ENCODE results near the gene TUBAL3.
A peak's percentile ranks its signal among the peaks of the same experiment; 100 is the strongest.
"Not testable (repeated sequence)": the region's sequence is repeated elsewhere in the genome, so short reads cannot be mapped to it uniquely, and the experiment has no call there.

Gene TUBAL3

DNA sequence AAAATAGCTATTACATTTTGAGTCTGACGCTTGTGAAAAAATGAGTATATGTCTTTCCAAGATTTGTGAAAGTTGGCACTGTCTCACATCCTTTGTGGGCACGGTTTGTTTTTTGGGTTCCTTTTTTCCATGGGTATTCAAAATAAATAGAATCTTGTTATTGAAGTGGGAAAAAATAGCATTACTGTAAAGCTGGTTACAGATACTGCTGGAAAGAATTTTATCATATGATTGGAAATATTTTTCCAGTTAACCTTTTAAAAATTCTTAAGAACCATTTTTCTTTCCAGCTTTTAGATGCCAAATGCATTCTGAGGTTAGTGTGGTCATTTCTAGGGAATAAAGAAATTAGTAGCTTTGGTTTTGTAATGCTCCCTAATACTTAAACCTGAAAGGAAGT, 19.1 kb upstream of the TUBAL3 start:
- no peak for DNase-seq (ENCODE audit: low spot score)

DNA sequence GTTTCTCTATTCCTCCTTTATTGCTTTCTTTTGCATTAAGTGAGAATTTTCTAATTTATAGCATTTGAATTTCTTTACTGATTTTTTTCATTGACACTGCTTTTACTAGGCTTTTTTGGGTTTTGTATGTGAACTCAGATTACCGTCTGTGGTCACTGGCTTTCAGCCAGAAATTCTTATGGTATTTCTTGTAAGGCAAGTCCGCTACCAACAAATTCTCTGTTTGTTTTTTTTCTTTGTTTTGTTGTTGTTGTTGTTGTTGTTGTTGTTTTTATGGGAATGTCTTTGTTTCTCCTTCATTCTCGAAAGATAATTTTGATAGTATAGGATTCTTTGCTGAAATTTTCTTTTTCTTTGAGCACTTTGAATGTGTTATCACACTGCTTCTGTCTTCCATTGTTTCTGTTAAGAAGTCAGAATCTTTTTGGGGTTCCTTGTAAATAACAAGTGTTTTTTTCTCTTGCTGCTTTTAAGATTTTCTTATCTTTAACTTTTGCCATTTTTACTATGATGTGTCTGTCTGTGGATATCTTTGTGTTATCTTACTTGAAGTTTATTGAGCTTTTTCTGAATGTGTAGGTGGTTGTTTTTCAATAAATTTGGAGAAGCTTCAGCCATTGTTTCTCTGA, 15.0 kb upstream of the TUBAL3 start:
- DNase-seq (ENCODE audit: low spot score): no peak

DNA sequence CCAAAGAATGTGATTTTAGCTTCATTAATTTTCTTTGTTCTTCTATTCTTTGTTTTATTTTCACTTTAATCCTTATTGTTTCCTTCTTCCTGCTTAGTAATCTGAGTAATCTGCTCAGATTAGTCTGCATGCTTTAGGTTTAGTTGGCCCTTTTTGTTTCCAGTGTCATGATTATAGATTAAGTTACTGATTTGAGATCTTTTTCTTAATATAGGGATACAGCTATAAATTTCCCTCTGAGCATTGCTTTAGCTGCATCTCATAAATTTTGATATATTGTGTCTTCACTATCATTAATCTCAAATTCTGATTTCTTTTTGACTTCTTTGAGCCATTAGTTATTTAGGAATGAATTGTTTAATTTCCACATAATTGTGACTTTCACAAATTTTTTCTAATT, 14.0 kb upstream of the TUBAL3 start:
- DNase-seq (ENCODE audit: low spot score): no peak

DNA sequence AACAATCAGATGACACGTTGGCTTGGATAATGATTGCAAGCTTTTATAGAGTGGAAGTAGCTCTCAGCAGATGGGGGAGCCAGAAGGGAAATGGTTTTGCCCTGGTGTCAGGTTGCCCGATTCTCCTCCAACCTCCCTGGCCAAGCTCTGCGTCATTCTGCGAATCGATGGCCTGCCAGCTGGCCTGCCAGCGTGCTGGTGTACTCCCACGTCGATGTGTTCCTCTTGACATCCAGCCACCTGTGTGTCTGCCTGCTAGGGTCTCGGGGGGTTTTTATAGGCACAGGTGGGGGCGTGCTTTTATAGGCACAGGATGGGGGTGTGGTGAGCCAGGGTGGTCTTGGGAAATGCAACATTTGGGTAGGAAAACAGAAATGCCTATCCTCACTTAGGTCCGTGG, 12.4 kb upstream of the TUBAL3 start:
- no peak for DNase-seq (ENCODE audit: low spot score)

DNA sequence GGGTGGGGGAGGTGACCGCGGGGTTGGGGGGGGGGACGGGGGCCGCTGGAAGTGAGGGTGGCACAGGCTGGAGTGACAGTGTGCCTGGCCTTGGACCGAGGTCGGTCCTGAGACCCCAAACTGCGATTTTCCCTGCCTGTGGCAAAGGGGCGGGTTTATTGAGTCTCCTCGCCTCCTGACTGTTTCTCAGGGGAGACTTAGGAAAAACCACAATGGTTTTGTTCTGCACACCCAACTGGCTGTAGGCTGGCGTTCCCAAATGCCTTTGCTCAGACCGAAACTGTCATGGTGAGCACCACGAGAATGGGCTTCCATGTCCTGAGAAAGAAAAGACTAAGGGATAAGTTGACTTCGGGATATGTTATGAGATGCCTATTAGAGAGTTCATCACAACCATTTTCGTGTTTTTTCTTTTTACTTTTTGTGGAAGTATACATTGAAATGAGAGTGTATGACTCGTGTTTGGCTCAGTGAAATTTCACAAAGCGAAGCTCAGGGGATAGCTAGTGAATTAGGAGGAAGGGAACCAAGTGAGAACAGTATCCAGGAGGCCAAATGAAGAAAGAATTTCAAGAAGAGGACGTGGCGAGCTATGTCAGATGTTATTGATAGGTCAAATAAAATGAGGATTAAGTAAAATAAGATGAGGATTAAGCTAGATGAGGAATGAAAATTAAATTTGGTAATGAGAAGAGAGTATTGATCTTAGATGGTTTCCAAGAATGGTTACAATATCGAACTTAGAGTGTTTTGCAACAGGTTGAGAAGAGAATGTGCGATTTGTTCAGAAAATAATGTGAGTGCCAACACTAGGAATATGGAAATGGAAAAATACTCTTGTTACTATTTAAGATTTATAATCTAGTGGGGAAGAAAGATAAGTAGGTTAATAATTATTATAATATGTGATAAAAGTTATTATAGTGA, 8.6 kb upstream of the TUBAL3 start:
- DNase-seq (ENCODE audit: low spot score): peak; percentile 21

DNA sequence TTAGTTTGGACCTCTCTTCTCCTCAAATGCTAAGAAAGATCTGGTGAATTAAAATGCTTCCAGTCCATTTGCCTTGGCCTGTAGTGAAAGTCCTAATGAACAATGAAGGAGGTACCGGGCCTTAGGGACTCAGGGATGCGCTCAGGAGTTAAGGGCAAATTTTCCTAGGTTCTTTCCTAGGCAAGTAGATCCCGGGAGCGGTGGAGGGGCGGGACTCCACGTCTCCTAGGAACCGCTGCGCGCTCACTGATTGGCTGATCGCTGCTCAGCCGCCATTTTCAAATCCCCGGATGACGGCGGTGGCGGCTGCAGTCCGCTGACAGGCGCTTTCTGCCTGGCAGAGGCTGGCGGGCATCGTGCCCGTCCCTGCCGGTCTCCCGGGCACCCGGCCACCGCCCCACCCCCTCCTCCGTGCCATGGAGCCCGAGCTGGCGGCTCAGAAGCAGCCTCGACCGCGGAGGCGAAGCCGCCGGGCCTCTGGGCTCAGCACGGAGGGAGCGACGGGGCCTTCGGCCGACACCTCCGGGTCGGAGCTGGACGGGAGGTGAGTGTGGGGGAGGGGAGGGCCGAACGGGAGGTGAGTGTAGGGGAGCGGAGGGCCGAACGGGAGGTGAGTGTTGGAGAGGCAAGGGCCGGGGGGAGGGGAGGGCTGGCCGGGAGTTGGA, 7.8 kb upstream of the TUBAL3 start, which contains the start of gene NET1:
NET1 (plus strand) TSS at position 281 of the 665 bp plus-strand sequence; CDS start at position 417, 136 bp downstream.
- DNase-seq (ENCODE audit: low spot score): peak; percentile 88

DNA sequence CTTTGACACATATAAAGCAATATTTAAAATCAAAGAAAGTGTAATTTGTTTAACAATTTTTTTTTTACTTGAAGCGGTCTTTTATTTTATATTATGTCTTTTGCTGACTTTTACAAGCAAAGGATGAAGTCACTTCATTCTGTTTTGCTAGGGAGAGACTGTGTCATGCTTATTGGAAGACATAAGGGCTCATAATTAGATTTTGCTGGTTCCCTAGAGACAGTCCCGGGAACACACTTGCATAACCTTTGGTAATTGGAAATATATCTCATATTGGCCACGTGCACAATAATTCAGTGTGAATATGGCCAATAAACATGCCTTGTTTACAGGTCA, 7.3 kb upstream of the TUBAL3 start:
- no peak for DNase-seq (ENCODE audit: low spot score)

DNA sequence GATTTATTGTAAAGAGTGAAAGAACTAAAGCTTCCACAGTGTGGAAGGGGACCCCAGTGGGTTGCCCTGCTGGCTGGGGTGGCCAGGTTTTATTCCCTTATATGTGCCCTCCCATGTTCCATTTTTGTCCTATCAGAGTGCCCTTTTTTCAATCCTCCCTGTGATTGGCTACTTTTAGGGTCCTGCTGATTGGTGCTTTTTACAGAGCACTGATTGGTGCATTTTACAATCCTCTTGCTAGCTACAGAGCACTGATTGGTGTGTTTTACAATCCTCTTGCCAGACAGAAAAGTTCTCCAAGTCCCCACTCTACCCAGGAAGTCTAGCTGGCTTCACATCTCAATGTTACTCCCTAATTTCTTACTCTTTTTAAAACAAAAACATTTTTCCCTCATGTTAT, 6.2 kb upstream of the TUBAL3 start:
- not testable (repeated sequence) for DNase-seq (ENCODE audit: low spot score)

DNA sequence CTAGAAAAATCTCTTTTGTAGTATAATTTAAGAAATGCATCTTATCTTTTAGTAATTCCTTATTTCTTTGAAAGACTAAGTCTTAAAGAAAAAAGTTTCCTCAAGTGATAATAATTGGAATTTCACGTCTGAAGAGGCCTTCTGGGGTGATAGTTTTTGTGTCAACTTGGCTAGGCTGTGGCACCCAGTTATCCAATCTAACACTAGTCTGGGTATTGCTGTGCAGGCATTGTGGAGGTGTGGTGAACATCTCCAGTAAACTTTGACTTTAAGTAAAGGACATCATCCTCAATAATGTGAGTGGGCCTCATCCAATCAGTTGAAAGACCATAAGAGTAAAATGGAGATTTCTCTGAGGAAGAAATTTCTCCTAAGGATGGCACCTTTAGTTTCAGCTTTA, 2.3 kb upstream of the TUBAL3 start:
- DNase-seq (ENCODE audit: low spot score): no peak

DNA sequence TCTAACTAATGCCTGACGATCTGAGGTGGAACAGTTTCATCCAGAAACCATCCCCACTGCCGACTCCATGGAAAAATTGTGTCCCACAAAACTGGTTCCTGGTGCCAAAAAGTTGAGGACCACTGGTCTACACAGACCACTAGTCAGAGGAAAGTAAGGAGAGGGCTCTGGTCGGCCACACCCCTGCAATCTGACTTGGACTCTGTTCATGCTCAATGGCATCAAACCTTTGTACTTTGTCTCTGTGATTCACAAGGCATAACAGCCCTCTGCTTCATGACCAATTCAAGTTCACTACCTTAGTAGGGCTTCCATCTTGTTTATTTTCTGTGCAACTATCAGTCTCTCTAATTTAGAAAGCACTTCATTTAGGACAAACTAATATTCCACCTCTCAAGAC, 1.8 kb downstream of the TUBAL3 start:
- no peak for DNase-seq (ENCODE audit: low spot score)

DNA sequence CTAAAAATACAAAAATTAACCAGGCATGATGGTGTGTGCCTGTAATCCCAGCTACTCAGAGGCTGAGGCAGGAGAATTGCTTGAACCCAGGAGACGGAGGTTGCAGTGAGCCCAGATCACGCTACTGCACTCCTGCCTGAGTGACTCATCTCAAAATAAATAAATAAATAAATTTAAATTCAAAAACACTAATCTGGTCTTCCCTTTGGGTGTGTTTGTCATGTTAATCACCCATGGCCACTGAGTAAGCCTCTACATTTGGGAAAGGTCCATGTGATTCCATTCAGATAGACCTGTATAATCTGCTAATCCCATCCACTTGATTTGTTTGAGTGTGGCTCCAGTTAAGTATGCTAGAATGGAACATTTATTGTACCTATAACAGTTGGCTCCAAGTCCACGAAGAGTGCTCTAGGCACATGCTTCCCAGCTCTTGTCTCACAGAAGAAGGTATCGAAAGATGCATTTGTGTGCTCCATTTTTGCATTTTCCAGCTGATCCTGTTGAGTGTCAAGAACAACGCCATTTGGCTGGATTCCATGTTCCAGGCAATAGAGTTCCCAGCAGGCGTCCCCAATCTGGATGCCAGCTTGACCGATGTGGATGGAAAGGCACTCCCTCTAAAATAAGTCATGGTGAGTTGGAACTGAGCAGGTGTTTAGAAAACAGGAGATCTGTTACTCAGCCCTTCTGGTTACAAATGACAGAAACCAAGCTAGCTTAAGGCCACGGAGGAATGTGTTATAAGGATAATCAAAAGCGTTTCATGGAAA, 4.0 kb downstream of the TUBAL3 start:
- DNase-seq (ENCODE audit: low spot score): no peak

DNA sequence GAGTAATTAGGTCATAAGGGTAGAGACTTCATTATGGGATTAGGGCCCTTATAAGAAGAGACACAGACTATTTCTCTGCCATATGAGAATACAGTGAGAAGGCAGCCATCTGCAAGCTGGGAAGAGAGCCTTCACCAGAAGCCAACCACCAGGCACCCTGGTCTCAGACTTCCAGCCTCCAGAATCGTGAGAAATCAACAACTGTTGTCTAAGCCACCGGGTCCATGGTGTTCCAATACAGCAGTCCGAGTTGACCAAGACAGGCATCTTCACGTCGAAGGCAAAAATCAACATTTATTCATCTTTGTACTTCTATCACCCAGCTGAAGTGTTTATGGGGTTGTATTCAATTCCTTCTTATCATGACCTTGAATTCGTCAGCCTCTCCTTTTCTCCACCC, 5.3 kb downstream of the TUBAL3 start:
- DNase-seq (ENCODE audit: low spot score): no peak

DNA sequence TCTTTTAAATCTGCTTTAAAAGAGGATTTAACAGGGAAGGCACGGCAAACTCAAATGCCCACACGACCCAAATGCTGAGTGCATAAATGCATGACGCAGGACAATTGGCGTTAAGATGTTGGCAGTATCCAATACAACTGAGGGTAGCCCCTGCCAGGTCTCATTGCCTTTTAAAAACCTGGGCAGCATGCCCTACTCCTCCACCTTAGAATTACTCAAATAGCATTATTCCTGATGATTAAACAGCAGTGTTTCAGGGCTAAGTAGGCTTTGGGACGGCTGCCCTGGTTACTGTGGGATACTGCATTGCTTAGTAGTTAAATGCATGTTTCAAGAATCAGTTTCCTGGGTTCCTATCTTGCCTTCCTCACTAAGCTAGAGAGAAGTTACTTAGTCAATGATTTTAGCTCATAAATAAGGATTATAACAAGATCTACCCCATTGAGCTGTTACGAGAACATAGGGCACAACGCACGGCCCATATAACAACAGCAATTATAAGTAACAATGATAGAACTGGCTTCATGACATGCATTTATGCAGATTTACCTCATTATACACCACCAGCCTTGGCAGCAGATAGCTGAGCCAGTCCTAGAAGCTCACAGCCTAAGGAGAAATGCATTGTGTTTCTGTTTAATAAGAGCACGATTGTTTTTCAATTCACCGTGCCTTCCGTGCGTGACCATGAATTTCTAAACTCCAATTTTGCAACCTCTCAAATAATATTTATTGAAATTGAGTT, 7.9 kb downstream of the TUBAL3 start:
- no peak for DNase-seq (ENCODE audit: low spot score)

DNA sequence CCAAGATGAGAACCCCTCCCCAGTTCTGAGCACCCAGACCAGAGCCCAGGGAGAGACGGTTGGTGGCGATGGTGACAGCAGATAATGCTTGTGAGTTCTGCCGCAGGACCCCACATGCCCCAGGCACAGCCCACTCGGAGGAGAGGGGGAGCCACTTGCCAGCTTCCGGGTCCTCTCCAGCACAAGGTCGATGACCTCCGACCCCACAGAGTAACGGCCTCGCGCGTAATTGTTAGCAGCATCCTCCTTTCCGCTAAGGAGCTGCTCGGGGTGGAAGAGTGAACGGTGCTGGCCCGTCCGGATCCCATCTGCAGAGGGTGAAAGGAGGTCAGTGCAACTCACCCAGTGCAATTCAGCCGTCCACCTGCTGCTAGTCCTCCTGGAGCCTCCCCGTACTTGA, 9.5 kb downstream of the TUBAL3 start:
- DNase-seq (ENCODE audit: low spot score): no peak

DNA sequence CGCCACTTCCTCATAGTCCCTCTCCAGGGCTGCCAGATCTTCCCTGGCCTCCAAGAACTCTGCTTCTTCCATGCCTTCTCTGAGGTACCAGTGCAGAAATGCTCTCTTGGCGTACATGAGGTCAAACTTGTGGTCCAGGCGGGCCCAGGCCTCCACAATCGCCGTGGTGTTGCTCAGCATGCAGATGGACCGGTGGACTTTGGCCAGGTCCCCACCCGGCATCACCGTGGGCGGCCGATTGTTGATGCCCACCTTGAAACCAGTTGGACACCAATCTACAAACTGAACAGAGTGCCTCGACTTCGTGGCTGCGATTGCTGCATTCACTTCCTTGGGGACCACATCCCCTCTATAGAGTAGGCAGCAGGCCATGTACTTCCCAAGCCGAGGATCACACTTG, 11.1 kb downstream of the TUBAL3 start:
- no peak for DNase-seq (ENCODE audit: low spot score)

DNA sequence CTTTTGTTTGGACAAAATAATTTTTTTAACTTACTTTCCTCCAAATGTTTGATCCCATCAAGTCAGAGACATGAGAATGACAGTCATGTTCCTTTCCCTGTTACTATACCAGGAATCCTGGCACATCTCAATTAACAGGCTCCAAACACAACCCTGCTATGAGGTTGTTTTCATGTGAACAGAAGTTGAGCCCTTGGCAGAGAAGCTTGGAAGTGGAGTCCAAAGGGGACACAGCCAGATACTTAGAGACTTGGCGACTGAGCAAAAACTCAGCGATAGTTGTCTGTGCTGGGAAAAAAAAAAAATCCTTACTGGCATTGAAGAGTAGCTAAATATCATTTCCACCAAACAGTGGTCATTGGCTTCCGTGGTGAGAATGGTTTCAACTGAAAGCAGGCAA, 12.8 kb downstream of the TUBAL3 start:
- no peak for DNase-seq (ENCODE audit: low spot score)

DNA sequence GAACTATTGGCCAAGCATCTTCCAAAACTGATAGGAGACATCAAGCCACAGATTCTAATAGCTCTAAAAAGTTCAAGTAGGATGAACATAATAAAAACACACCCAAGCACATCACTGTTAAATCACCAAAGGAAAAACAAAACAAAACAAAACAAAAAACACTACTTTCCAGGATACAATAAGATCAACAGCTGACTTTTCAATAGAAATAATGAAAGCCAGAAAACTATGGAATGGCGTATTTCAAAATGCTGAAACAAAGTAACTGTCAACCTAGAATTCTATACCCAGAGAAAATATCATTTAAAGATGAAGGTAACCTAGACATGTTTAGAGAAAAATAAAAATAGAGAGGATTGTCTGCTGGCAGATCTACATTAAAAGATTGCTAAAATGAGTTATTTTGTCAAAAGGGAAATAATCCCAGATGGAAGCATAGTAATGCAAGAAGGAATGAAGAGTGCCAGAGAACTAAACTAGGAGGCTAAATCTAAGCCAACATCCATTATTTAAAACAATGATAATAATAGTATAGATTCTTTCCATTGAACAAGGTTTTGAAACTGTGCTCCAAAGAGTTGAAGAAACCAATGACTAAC, 13.9 kb downstream of the TUBAL3 start:
- no peak for DNase-seq (ENCODE audit: low spot score)

DNA sequence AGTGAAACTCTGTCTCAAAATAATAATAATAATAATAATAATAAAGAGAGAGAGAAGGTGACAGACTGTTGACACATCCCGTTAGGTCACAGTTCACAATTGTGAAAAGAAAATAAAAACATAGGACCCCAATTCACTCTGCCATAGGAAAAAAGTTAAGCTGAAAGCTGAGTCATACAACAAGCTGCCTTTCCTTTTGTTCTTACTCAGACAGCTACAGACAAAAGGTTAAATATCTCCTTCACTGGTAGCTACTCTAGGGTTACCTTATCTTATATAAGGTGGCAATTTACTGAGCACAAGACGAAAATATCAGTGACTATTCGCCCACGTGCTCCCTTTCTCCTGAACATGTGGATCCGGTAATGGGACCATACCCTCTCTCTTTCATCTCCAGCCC, 17.5 kb downstream of the TUBAL3 start:
- DNase-seq (ENCODE audit: low spot score): no peak

DNA sequence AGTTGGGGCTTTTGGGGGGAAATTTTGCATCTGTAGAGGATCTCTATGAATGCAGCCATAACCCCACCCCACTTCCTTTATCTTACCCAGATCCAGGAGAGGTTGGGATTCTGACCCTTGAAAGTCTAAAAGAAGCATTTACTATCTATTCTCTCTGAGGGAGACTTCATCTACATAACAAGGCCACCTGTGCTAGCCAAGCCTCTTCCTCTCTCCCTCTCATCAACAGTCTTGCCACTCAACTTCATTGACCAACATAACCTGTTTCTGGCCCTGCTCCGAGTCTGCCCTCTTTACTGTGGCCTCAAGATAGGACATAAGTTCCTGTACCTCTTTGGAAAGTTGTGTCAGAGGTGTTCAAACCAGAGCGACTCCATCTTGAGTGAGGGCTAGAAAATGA, 19.4 kb downstream of the TUBAL3 start:
- no peak for DNase-seq (ENCODE audit: low spot score)

DNA sequence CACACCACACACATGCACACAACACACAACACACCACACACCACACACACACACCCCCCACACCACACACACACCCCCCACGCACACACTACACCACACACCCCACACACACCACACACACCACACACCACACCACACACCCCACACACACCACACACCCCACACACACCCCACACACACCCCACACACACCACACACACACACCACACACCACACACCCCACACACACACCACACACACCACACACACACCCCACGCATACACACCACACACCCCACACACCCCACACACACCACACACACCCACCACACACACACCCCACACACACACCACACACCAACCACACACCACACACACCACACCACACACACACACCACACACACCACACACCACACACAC, 23.4 kb downstream of the TUBAL3 start:
- DNase-seq (ENCODE audit: low spot score): no peak

DNA sequence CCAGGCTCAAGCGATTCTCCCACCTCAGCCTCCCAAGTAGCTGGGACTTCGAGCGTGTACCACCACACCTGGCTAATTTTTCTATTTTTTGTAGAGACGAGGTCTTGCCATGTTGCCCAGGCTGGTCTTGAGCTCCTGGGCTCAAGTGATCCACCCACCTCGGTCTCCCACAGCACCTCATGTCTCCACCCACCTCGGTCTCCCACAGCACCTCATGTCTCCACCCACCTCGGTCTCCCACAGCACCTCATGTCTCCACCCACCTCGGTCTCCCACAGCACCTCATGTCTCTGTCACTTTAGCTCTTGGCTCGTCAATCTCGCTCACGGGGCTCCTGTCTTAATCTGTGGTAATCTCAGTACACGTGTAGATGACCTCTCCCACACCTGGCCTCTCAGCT, 24.2 kb downstream of the TUBAL3 start:
- not testable (repeated sequence) for DNase-seq (ENCODE audit: low spot score)

Data from hematopoietic multipotent progenitor cell treated with erythropoietin and hydrocortisone succinate and interleukin-3 and kit ligand, for 15 days (in vitro differentiated cells).